ENCODE measurements around the gene NOX3.

GRCh38 chr6:155487371-155488130, 31.9 kb upstream of the NOX3 start:
- TF ChIP-seq CTCF (IDR thresholded peaks at IDR 0.05) (no peak), POLR2AphosphoS5 (IDR thresholded peaks at IDR 0.05) (no peak), POLR2A (IDR thresholded peaks at IDR 0.05) (no peak), EP300 (IDR thresholded peaks at IDR 0.05) (no peak)
